IPS DF 6.9 (cell line): Measurements from ENCODE around the gene WDR81.
"Not testable (repeated sequence)": the region's sequence is repeated elsewhere in the genome, so short reads cannot be mapped to it uniquely, and the experiment has no call there.

ENCODE experiments used
- DNase-seq: peaks from one replicate; pipeline ENCODE4 v3.0.0-alpha.2; 2013; ENCODE audit warnings: low read depth, low spot score
- H3K27ac ChIP-seq: one replicate; pipeline ENCODE4 v1.5.1; 2013; ENCODE audit warnings: low read length, control low read depth
- H3K27me3 ChIP-seq: 2 replicates; pipeline ENCODE4 v1.6.1; 2013; ENCODE audit warnings: mild to moderate bottlenecking, low read length; ENCODE audit not compliant: control insufficient read depth, insufficient read depth
- H3K36me3 ChIP-seq: 2 replicates; pipeline ENCODE4 v1.6.1; 2013; ENCODE audit warnings: low read length; ENCODE audit not compliant: control insufficient read depth, insufficient read depth
- H3K4me1 ChIP-seq: 2 replicates; pipeline ENCODE4 v1.6.1; 2013; ENCODE audit warnings: low read length; ENCODE audit not compliant: control insufficient read depth, insufficient read depth
- H3K4me3 ChIP-seq: 2 replicates; pipeline ENCODE4 v1.5.1; 2013; ENCODE audit warnings: mild to moderate bottlenecking, low read length
- H3K9me3 ChIP-seq: 2 replicates; pipeline ENCODE4 v1.6.1; 2013; ENCODE audit warnings: low read length, inconsistent platforms; ENCODE audit not compliant: control insufficient read depth, insufficient read depth
- WGBS: extraction: QIAGEN DNeasy Blood & Tissue Kit; methylation state at CpG from one replicate; pipeline ENCODE4 v1.1.7; 2013; ENCODE audit warnings: mixed read lengths, missing lambda C conversion rate; ENCODE audit not compliant: insufficient read length, insufficient coverage; 5-methylcytosine and 5-hydroxymethylcytosine counted together

WDR81 gene

GRCh38 chr17:1755827-1756262, 31.3 kb downstream of the WDR81 start:
- Histone ChIP-seq H3K4me1 (0 out of 2 replicates have a peak, but pooled peaks cover 3% of the 10 kb centered on the region), H3K27ac (no peak overlapping the region), H3K4me3 (no peak overlapping the region), H3K36me3 (no peaks in the 10 kb centered on the region), H3K27me3 (no peaks in the 10 kb centered on the region), H3K9me3 (no peaks in the 10 kb centered on the region)
- no peak for DNase-seq
- WGBS: no CpG with 5 or more reads among the region's 17 CpGs

DNA sequence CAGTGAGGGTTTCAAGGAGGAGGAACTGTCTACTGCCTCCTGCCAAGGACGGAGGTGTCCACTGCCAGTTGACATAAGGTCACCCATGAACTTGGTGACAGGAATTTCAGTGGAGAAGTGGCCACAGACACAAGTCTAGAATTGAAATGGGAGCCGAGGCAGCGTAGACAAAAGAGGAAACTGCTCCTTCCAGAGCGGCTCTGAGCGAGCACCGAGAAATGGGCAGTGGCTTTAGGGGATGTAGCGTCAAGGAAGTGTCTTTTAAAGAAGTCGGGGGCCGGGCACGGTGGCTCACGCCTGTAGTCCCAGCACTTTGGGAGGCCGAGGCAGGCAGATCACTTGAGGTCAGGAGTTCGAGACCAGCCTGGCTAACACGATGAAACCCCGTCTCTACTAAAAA, 34.3 kb downstream of the WDR81 start:
- Histone ChIP-seq H3K9me3 (no peaks in the 10 kb centered on the region), H3K27ac (no peak overlapping the region), H3K4me3 (no peak overlapping the region), H3K4me1 (peaks cover 7% of the 10 kb centered on the region; the same call in 1 of the 2 replicates), H3K36me3 (no peaks in the 10 kb centered on the region), H3K27me3 (no peaks in the 10 kb centered on the region)
- no peak for DNase-seq
- no CpG with 5 or more reads among the region's 15 CpGs for WGBS

- Histone ChIP-seq H3K27me3 (no peaks in the 10 kb centered on the region), H3K4me1 (peaks cover 7% of the 10 kb centered on the region), H3K4me3 (no peak overlapping the region), H3K36me3 (no peaks in the 10 kb centered on the region), H3K9me3 (no peaks in the 10 kb centered on the region), H3K27ac (no peak overlapping the region)
- no peak for DNase-seq
- WGBS: no CpG with 5 or more reads among the region's 5 CpGs
Measured at GRCh38 chr17:1759529-1759928, 35.0 kb downstream of the WDR81 start.

GRCh38 chr17:1762233-1762900, 37.9 kb downstream of the WDR81 start:
- no peak for DNase-seq
- no CpG with 5 or more reads among the region's 21 CpGs for WGBS
- no peak overlapping the region; the same call in 1 of the 2 replicates for H3K4me3 ChIP-seq
- H3K27me3 ChIP-seq: no peaks in the 10 kb centered on the region
- H3K36me3 ChIP-seq: no peaks in the 10 kb centered on the region
- no peak overlapping the region for H3K27ac ChIP-seq
- H3K4me1 ChIP-seq: peaks cover 7% of the 10 kb centered on the region
- H3K9me3 ChIP-seq: no peaks in the 10 kb centered on the region

DNA sequence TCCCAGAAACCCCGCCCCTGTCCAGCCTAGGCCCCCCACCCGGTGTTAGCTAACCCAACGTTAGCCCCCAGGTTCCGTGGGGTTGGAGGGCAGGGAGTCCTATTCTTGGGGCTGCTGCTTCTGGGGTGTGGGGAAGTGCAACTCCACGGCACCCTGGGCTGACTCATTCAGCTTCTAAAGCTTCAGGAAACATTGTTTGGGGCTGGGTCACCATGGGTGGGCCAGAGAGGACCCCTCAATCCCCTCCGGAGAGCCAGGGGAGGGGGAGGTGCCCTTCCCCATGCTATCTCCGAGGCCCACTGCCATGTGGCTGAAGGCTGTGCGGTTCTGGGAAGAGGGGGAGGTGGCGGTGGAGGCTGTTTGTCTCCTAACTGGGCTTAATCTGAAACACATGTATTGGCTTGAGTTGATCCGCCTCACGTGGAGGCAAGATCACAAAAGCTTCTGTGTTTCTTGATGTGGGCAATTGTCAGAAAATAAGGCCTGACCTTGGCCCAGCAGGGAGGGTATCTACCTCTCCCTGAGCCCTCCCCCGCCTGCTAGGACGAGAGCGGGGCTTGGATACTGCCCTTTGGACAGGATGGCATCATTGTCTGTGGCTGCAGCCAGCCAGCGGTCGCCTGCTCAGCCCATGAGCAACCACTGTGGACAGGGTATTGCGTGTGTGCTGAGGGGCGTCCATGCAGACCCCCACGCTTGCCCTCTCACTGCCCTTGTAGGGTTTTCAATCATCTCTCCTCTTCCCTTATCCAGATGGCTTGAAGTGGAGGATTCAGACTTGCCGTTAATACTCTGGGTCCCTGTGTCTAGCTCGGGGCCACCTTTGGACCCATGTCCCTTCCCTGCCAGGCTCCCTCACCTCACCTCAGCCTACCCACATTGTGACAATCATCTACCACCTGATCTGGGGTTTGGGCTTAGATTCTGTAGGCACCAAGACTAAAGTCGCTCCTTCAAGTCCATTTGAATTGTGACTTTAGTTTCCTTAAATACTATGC, 38.7 kb downstream of the WDR81 start:
- Histone ChIP-seq H3K4me3 (no peak overlapping the region; the same call in 1 of the 2 replicates), H3K27ac (no peak overlapping the region), H3K27me3 (no peaks in the 10 kb centered on the region), H3K4me1 (peaks cover 7% of the 10 kb centered on the region), H3K9me3 (no peaks in the 10 kb centered on the region), H3K36me3 (no peaks in the 10 kb centered on the region)
- no CpG with 5 or more reads among the region's 22 CpGs for WGBS
- no peak for DNase-seq

DNA sequence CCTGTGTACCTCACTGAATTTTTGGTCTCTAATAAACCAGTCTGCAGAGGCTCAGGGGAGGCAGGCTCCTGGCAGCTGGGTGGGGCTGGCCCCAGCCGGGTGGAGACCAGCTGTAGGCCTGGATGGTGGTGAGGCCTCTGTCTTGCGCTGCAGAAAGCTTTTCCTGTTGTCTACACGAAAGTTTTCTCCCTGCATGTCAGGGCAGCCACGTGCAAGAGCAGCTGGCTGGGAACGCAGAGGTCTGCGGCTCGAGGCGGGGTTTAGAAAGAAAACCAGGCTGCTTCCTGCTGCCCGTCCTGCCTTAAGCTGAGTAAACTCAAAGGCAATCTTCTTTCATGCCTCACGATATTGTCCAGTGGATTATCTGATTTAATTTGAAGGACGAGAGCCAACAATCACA, 39.8 kb downstream of the WDR81 start:
- no CpG with 5 or more reads among the region's 11 CpGs for WGBS
- H3K4me1 ChIP-seq: peaks cover 7% of the 10 kb centered on the region
- no peaks in the 10 kb centered on the region for H3K9me3 ChIP-seq
- H3K27me3 ChIP-seq: no peaks in the 10 kb centered on the region
- H3K27ac ChIP-seq: no peak overlapping the region
- DNase-seq: no peak
- H3K36me3 ChIP-seq: no peaks in the 10 kb centered on the region
- no peak overlapping the region for H3K4me3 ChIP-seq

GRCh38 chr17:1764705-1765104, 40.2 kb downstream of the WDR81 start:
- not testable (repeated sequence) for H3K36me3 ChIP-seq, H3K9me3 ChIP-seq, H3K27me3 ChIP-seq, H3K4me3 ChIP-seq, H3K27ac ChIP-seq, DNase-seq, H3K4me1 ChIP-seq
- WGBS: no CpG with 5 or more reads among the region's 7 CpGs

DNA sequence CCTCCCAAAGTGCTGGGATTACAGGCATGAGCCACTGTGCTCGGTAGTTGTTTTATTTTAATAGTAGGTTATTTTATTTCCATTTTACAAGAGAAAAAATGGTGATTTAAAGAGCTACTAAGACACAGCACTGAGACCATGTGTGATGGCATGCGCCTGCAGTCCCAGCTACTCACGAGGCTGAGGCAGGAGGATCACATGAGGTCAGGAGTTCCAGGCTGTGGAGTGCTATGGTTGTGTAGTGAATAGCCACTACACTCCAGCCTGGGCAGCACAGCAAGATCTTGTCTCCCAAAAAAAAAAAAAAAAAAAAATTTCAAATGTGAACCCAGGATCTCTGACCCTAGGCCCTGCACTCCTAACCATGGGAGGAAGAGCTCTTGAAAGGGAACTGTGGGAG, 41.1 kb downstream of the WDR81 start:
- H3K9me3 ChIP-seq: no peaks in the 10 kb centered on the region
- no peaks in the 10 kb centered on the region for H3K36me3 ChIP-seq
- DNase-seq: no peak
- H3K4me1 ChIP-seq: peaks cover 8% of the 10 kb centered on the region
- no peaks in the 10 kb centered on the region for H3K27me3 ChIP-seq
- H3K27ac ChIP-seq: no peak overlapping the region
- H3K4me3 ChIP-seq: no peak overlapping the region
- no CpG with 5 or more reads among the region's 3 CpGs for WGBS

DNA sequence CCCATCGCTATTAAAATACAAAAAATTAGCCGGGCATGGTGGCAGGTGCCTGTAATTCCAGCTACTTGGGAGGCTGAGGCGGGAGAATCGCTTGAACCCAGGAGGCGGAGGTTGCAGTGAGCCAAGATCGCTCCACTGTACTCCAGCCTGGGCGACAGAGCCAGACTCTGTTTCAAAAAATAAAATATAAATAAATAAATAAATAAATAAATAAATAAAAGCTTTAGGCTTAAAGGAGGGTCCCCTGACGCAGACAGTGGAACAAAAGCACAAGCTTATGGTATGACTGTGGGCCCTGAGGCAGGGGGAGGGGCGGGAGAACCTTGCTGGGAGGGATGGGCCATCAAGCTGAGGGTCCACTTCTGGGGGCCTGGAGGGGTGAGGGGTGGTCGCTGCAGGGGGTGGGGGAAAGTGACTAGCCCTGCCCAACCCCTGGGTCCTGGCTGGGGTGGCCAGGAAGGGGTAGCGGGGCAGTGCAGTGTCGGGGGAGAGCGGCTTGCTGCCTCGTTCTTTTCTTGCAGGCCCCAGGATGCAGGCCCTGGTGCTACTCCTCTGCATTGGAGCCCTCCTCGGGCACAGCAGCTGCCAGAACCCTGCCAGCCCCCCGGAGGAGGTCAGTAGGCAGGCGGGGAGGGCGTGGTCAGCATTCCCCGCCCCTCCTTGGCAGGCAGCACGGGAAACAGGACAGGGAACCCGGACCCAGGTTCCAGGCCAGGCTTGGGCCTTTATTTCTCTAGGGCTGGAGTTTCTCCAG, 42.1 kb downstream of the WDR81 start:
- Histone ChIP-seq H3K27me3 (no peaks in the 10 kb centered on the region), H3K27ac (no peak overlapping the region), H3K9me3 (no peaks in the 10 kb centered on the region), H3K4me1 (peaks cover 9% of the 10 kb centered on the region), H3K36me3 (peaks cover 1% of the 10 kb centered on the region), H3K4me3 (no peak overlapping the region)
- no CpG with 5 or more reads among the region's 21 CpGs for whole genome bisulfite sequencing
- DNase-seq: no peak

DNA sequence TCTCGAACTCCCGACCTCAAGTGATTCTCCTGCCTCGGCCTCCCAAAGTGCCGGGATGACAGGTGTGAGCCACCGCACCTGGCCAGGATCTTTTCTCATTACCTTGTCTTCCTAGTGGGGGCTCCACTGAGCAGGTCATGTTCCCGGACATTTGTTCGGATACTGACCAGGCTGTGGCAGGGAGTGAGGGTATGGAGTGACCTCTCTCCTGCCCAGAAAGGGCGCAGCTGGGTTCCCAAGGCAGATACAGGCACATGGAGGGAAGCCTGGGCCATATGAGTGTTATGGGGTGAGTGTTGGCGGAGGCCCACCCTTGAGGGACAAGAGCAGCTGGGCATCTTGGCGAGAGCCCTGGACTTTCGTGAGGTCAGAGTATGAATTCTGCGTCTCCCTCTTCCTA, 42.9 kb downstream of the WDR81 start:
- no peaks in the 10 kb centered on the region for H3K27me3 ChIP-seq
- no CpG with 5 or more reads among the region's 12 CpGs for WGBS
- no peak overlapping the region for H3K4me3 ChIP-seq
- DNase-seq: no peak
- H3K27ac ChIP-seq: no peak overlapping the region
- no peaks in the 10 kb centered on the region for H3K9me3 ChIP-seq
- peaks cover 9% of the 10 kb centered on the region for H3K4me1 ChIP-seq
- H3K36me3 ChIP-seq: peaks cover 4% of the 10 kb centered on the region
